Breast epithelium (tissue), 4 donors: ENCODE data around the gene ITIH3. TPM values are rescaled to one million over a fixed set of nuclear protein-coding genes. Genes with fewer than 3 reads are reported as not detected.

Source experiments
- DNase-seq, 2 donors: peaks; one replicate each; pipeline ENCODE4 v3.0.0-alpha.2; 2019; ENCODE audit warnings: low spot score in 2 of 2
- H3K27ac ChIP-seq, 2 donors: fragments of 200-600 bp; sonication (generic) in 1 of 2; one replicate each; pipeline ENCODE4 v1.5.1; 2016 to 2019; ENCODE audit warnings: mild to moderate bottlenecking in 1 of 2
- H3K27me3 ChIP-seq, 2 donors: fragments of 200-600 bp; sonication (generic) in 1 of 2; one replicate each; pipeline versions ENCODE4 v1.5.1 to v1.6.0; 2017 to 2019; ENCODE audit warnings: control low read depth in 1 of 2, mild to moderate bottlenecking in 1 of 2
- H3K36me3 ChIP-seq: fragments of 200-600 bp; one replicate; pipeline ENCODE4 v1.5.1; 2019
- H3K4me1 ChIP-seq, 2 donors: fragments of 200-600 bp; sonication (generic); one replicate each; pipeline ENCODE4 v1.5.1; 2016 to 2019; ENCODE audit warnings: control low read depth in 1 of 2
- H3K4me3 ChIP-seq, 3 donors: fragments of 200-600 bp; sonication (generic); 1 replicate in 2 of 3; 2 replicates in 1 of 3; pipeline ENCODE4 v1.5.1; 2016 to 2019; ENCODE audit warnings: mild to moderate bottlenecking in 3 of 3, moderate library complexity in 2 of 3
- H3K9me3 ChIP-seq, 2 donors: fragments of 200-600 bp; sonication (generic) in 1 of 2; one replicate each; pipeline ENCODE4 v1.5.1; 2016 to 2019; ENCODE audit warnings: control low read depth in 1 of 2
- CTCF ChIP-seq, 3 donors: fragments of 450-650 bp; IDR thresholded peaks; one replicate each; pipeline ENCODE4 v1.5.1; 2016 to 2017; ENCODE audit warnings: antibody characterized with exemption in 3 of 3, mild to moderate bottlenecking in 3 of 3, moderate library complexity in 3 of 3
- POLR2A ChIP-seq: fragments of 450-650 bp; IDR thresholded peaks from one replicate; pipeline ENCODE4 v1.6.1; 2016; ENCODE audit warnings: antibody characterized with exemption, mild to moderate bottlenecking, moderate library complexity
- POLR2AphosphoS5 ChIP-seq, 3 donors: sonication (generic); formaldehyde crosslinking; IDR thresholded peaks; one replicate each; pipeline ENCODE4 v1.6.1; 2017; ENCODE audit warnings: antibody characterized with exemption in 3 of 3
- intact Hi-C: fragments of 100-400 bp; cut with DNase I; formaldehyde crosslinking; loops from one replicate; pipeline ENCODE4 v1.15.1; 2023; ENCODE audit warnings: low total_unique reads
- total RNA-seq, 3 donors: library from RNA; depleted of rRNA; stranded (reverse); fragments of >200 nt; gene quantifications; one replicate each; pipeline ENCODE4 v1.1.0, GENCODE V29; 2016

Gene ITIH3
- total RNA-seq, 3 donors from 2014 or later: 0.64 to 6.6 (median 0.88) TPM

GRCh38 chr3:52777127-52777958 is 17.3 kb upstream of the ITIH3 start, which contains the start of gene ITIH1:
TSS of gene ITIH1 (plus strand) at chr3:52777599. CDS start at chr3:52777616, 17 bp downstream.
- DNase-seq: no peak
- Histone ChIP-seq H3K9me3 (no peaks in the 10 kb centered on the region), H3K4me1 (no peaks in the 10 kb centered on the region), H3K27ac (no peak within 1 kb of the TSS), H3K4me3 (no peak within 1 kb of the TSS), H3K36me3 (no peaks in the 10 kb centered on the region), H3K27me3 (no peaks in the 10 kb centered on the region)
- intact Hi-C loops: no loop called here
- TF ChIP-seq POLR2AphosphoS5 (IDR thresholded peaks at IDR 0.05): no peak
- no peak for TF ChIP-seq CTCF (IDR thresholded peaks at IDR 0.05)
- no peak for TF ChIP-seq POLR2A

GRCh38 chr3:52777959-52778805 is 16.4 kb upstream of the ITIH3 start:
- H3K27ac ChIP-seq: no peak overlapping the region
- no peak overlapping the region for H3K4me3 ChIP-seq
- intact Hi-C loops: no loop called here
- H3K9me3 ChIP-seq: no peaks in the 10 kb centered on the region
- peak in 1 of 2 donors; percentile 4 for DNase-seq
- TF ChIP-seq POLR2AphosphoS5 (IDR thresholded peaks at IDR 0.05) (no peak), POLR2A (no peak), CTCF (IDR thresholded peaks at IDR 0.05) (no peak)
- H3K36me3 ChIP-seq: no peaks in the 10 kb centered on the region
- no peaks in the 10 kb centered on the region for H3K4me1 ChIP-seq
- H3K27me3 ChIP-seq: no peaks in the 10 kb centered on the region

- Histone ChIP-seq H3K9me3 (no peaks in the 10 kb centered on the region), H3K4me3 (no peak overlapping the region), H3K4me1 (no peaks in the 10 kb centered on the region), H3K27ac (no peak overlapping the region), H3K27me3 (no peaks in the 10 kb centered on the region), H3K36me3 (no peaks in the 10 kb centered on the region)
- TF ChIP-seq POLR2AphosphoS5 (IDR thresholded peaks at IDR 0.05): no peak
- no peak for TF ChIP-seq POLR2A
- no peak for TF ChIP-seq CTCF (IDR thresholded peaks at IDR 0.05)
- no peak for DNase-seq
- intact Hi-C loops: no loop called here
These were observed 15.4 kb upstream of the ITIH3 start for GRCh38 chr3:52779011-52779836.

- DNase-seq: no peak
- no peaks in the 10 kb centered on the region for H3K36me3 ChIP-seq
- no peak for TF ChIP-seq CTCF (IDR thresholded peaks at IDR 0.05)
- TF ChIP-seq POLR2A: no peak
- TF ChIP-seq POLR2AphosphoS5 (IDR thresholded peaks at IDR 0.05): no peak
- no peaks in the 10 kb centered on the region for H3K4me1 ChIP-seq
- H3K27ac ChIP-seq: no peak overlapping the region
- no peaks in the 10 kb centered on the region for H3K27me3 ChIP-seq
- H3K4me3 ChIP-seq: no peak overlapping the region
- intact Hi-C loops: no loop called here
- no peaks in the 10 kb centered on the region for H3K9me3 ChIP-seq
These were observed 14.6 kb upstream of the ITIH3 start for GRCh38 chr3:52779837-52780585.
